HCT116 (cell line): ENCODE measurements around the gene FAM170B.

Experiments used
- CTCF ChIP-seq, 3 experiments: fragments of 200-600 bp in 1 of 3; sonication (generic) in 1 of 3; IDR thresholded peaks in 2 of 3; conservative IDR thresholded peaks in 1 of 3; 2 replicates each; pipeline ENCODE4 v1.5.1; 2012 to 2017; ENCODE audit warnings: low read depth in 2 of 3, low read length in 2 of 3, antibody characterized with exemption in 1 of 3, borderline replicate concordance in 1 of 3, control low read depth in 1 of 3, mild to moderate bottlenecking in 1 of 3, mixed read lengths in 1 of 3, mixed run types in 1 of 3, moderate library complexity in 1 of 3; ENCODE audit not compliant: insufficient read depth in 1 of 3
- ZBTB33 ChIP-seq: IDR thresholded peaks from 2 replicates; pipeline ENCODE4 v1.6.1; 2011; ENCODE audit warnings: mild to moderate bottlenecking, low read length, moderate library complexity; ENCODE audit not compliant: insufficient replicate concordance; ENCODE audit errors: extremely low read depth

GRCh38 chr10:49154641-49155040 is 20.8 kb upstream of the FAM170B start:
- TF ChIP-seq CTCF (IDR thresholded peaks at IDR 0.05 in 2 of 3, conservative IDR thresholded peaks at IDR 0.05 in 1 of 3; ENCODE audit: borderline replicate concordance in 1 of 3, insufficient read depth in 1 of 3, low read depth in 2 of 3, low read length in 2 of 3) (no peak), ZBTB33 (no peak)
